Measurements from ENCODE around the gene MYOM1.
A peak's percentile ranks its signal among the peaks of the same experiment; 100 is the strongest.

MYOM1 gene

DNA sequence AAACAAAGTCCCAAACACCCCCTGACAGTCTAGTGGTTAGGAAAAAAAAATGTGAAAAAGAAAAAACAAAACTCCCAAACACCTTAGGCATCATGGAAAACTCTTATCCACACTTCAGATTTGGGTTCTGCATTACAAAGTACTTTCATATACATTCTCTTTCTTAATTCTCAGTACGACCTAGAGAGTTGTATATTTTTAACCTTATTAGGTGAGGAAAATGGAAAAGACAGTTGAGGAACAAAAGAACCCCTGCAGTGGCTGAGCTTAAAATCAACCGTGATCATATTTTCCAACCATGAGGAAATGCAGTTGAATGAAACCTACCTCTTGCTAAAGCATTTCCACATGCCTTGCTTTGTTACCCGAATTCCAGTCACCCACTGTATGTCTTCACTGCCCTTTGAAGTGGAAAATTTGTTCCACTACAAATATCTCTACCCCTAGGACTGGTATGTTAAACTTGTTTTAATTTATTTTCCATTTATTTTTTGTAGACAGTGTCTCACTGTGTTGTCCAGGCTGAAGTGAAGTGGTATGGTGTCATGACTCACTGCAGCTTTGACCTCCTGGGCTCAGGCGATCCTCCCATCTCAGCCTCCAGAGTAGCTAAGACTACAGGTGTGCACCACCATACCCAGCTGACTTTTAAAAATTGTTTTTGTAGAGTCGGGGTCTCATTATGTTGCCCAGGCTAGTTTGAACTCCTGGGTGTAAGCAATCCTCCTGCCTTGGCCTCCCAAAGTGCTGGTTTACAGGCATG, 149.9 kb downstream of the MYOM1 start:
- no peak for DNase-seq
- no peaks in the 10 kb centered on the region for H3K79me2 ChIP-seq (ENCODE audit: low read length)
- no peak overlapping the region for H3K9ac ChIP-seq (ENCODE audit: low read length)
- H3K9me3 ChIP-seq (replicated peaks; ENCODE audit: insufficient read depth, low read length): no peaks in the 10 kb centered on the region
- H2AFZ ChIP-seq (ENCODE audit: low read length): no peak overlapping the region
- TF ChIP-seq EZH2phosphoT487 (IDR thresholded peaks at IDR 0.05; ENCODE audit: low read length) (no peak), EZH2 (optimal IDR thresholded peaks at IDR 0.05; ENCODE audit: low read depth, low read length) (no peak)
- TF ChIP-seq, protein P1, sequence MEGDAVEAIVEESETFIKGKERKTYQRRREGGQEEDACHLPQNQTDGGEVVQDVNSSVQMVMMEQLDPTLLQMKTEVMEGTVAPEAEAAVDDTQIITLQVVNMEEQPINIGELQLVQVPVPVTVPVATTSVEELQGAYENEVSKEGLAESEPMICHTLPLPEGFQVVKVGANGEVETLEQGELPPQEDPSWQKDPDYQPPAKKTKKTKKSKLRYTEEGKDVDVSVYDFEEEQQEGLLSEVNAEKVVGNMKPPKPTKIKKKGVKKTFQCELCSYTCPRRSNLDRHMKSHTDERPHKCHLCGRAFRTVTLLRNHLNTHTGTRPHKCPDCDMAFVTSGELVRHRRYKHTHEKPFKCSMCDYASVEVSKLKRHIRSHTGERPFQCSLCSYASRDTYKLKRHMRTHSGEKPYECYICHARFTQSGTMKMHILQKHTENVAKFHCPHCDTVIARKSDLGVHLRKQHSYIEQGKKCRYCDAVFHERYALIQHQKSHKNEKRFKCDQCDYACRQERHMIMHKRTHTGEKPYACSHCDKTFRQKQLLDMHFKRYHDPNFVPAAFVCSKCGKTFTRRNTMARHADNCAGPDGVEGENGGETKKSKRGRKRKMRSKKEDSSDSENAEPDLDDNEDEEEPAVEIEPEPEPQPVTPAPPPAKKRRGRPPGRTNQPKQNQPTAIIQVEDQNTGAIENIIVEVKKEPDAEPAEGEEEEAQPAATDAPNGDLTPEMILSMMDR (IDR thresholded peaks at IDR 0.05; ENCODE audit: low read length): no peak
- H3K27ac ChIP-seq (ENCODE audit: low read length): no peak overlapping the region
- H3K36me3 ChIP-seq (replicated peaks; ENCODE audit: insufficient read depth, low read length): no peaks in the 10 kb centered on the region
- H4K20me1 ChIP-seq (ENCODE audit: insufficient read depth, low read length): no peaks in the 10 kb centered on the region
- no peak overlapping the region for H3K4me2 ChIP-seq (ENCODE audit: low read depth, low read length)
- H3K27me3 ChIP-seq (replicated peaks; ENCODE audit: insufficient read depth, low read length): peaks cover 9% of the 10 kb centered on the region; the same call in 1 of the 2 replicates
- no peak overlapping the region for H3K4me3 ChIP-seq (ENCODE audit: low read length)
- H3K4me1 ChIP-seq (ENCODE audit: low read length): no peaks in the 10 kb centered on the region
- H3F3A ChIP-seq (ENCODE audit: insufficient read depth, low read length): no peaks in the 10 kb centered on the region
- H3K9me2 ChIP-seq (replicated peaks; ENCODE audit: insufficient read depth, low read length): no peaks in the 10 kb centered on the region

DNA sequence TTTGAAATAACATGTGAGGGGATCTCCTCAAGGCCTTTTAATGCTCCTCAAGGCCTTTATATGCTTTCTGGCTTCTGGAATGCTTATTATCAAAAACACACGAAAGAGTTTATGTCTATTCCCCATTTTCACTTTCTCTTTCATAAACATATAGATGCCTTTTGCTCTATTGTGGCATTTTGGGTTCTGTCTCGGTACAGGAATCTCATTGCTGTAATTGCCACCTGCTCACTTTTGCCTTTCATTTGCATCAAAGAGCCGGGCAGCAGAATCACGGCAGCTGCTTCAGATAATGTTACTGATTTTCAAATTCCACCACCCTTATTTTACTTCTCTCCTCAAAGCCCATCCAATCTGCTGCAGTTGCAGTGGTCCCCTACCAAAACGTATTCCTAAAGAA, 152.0 kb downstream of the MYOM1 start:
- Histone ChIP-seq H3K9me3 (replicated peaks; ENCODE audit: insufficient read depth, low read length) (no peaks in the 10 kb centered on the region), H3F3A (ENCODE audit: insufficient read depth, low read length) (no peaks in the 10 kb centered on the region), H3K79me2 (ENCODE audit: low read length) (no peaks in the 10 kb centered on the region), H3K27ac (ENCODE audit: low read length) (no peak overlapping the region), H3K4me3 (ENCODE audit: low read length) (no peak overlapping the region), H3K27me3 (replicated peaks; ENCODE audit: insufficient read depth, low read length) (peaks cover 23% of the 10 kb centered on the region), H3K9me2 (replicated peaks; ENCODE audit: insufficient read depth, low read length) (no peaks in the 10 kb centered on the region), H4K20me1 (ENCODE audit: insufficient read depth, low read length) (no peaks in the 10 kb centered on the region), H2AFZ (ENCODE audit: low read length) (no peak overlapping the region), H3K9ac (ENCODE audit: low read length) (no peak overlapping the region), H3K4me2 (ENCODE audit: low read depth, low read length) (peak overlapping the region; percentile 15; the same call in 1 of the 2 replicates), H3K36me3 (replicated peaks; ENCODE audit: insufficient read depth, low read length) (no peaks in the 10 kb centered on the region), H3K4me1 (ENCODE audit: low read length) (peaks cover 3% of the 10 kb centered on the region; the same call in 1 of the 2 replicates)
- TF ChIP-seq EZH2phosphoT487 (IDR thresholded peaks at IDR 0.05; ENCODE audit: low read length) (no peak), EZH2 (optimal IDR thresholded peaks at IDR 0.05; ENCODE audit: low read depth, low read length) (no peak)
- TF ChIP-seq, protein P1 (IDR thresholded peaks at IDR 0.05; ENCODE audit: low read length): no peak
- DNase-seq: peak; percentile 40

DNA sequence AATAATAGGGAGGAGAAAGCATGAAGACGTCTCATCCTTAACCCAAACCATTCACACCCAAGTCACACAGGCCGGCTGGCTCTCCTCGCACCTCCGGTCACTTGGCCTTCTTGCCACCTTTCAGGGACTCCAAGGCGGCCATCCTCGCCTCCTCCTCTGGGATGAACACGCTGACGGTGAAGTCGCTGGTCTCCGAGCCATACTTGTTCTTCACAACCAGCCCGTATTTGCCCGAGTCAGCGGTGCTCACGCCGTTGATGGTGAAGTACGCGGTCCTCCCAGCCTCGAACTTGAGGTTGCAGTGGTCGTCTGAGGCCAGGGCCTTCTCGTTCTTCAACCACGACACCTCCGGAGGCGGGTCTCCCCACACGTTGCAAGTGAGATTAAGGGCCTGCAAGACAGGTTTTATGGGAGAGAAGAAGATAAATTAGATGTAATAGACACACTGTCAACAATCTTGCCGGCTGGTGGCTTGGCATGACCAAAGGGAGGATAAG, 152.6 kb downstream of the MYOM1 start:
- peaks cover 29% of the 10 kb centered on the region for H3K27me3 ChIP-seq (replicated peaks; ENCODE audit: insufficient read depth, low read length)
- no peaks in the 10 kb centered on the region for H4K20me1 ChIP-seq (ENCODE audit: insufficient read depth, low read length)
- no peak overlapping the region for H3K4me3 ChIP-seq (ENCODE audit: low read length)
- peak overlapping the region; percentile 15; the same call in 1 of the 2 replicates for H3K4me2 ChIP-seq (ENCODE audit: low read depth, low read length)
- H3K27ac ChIP-seq (ENCODE audit: low read length): no peak overlapping the region
- no peaks in the 10 kb centered on the region for H3F3A ChIP-seq (ENCODE audit: insufficient read depth, low read length)
- no peak overlapping the region for H3K9ac ChIP-seq (ENCODE audit: low read length)
- no peaks in the 10 kb centered on the region for H3K9me2 ChIP-seq (replicated peaks; ENCODE audit: insufficient read depth, low read length)
- TF ChIP-seq EZH2 (optimal IDR thresholded peaks at IDR 0.05; ENCODE audit: low read depth, low read length): no peak
- TF ChIP-seq, protein P1 (IDR thresholded peaks at IDR 0.05; ENCODE audit: low read length): no peak
- no peak for TF ChIP-seq EZH2phosphoT487 (IDR thresholded peaks at IDR 0.05; ENCODE audit: low read length)
- no peaks in the 10 kb centered on the region for H3K79me2 ChIP-seq (ENCODE audit: low read length)
- peaks cover 8% of the 10 kb centered on the region for H3K4me1 ChIP-seq (ENCODE audit: low read length)
- H3K36me3 ChIP-seq (replicated peaks; ENCODE audit: insufficient read depth, low read length): no peaks in the 10 kb centered on the region
- DNase-seq: no peak
- no peak overlapping the region for H2AFZ ChIP-seq (ENCODE audit: low read length)
- no peaks in the 10 kb centered on the region for H3K9me3 ChIP-seq (replicated peaks; ENCODE audit: insufficient read depth, low read length)

Measured in MM.1S (cell line).